HK-2 (cell line): ENCODE results near the gene CREB5.

ENCODE experiments used
- DNase-seq: peaks from one replicate; pipeline ENCODE4 v3.0.0-alpha.2; 2018; ENCODE audit not compliant: unreplicated experiment

The CREB5 gene

GRCh38 chr7:28684650-28685241 lies 272.4 kb downstream of the CREB5 start:
- no peak for DNase-seq

- DNase-seq = peak; percentile 38
Measured at GRCh38 chr7:28685242-28685643, 272.9 kb downstream of the CREB5 start.

- DNase-seq = peak; percentile 85
Measured at GRCh38 chr7:28685644-28686417, 273.5 kb downstream of the CREB5 start.

- peak; percentile 45 for DNase-seq
Measured at GRCh38 chr7:28686418-28686800, 274.1 kb downstream of the CREB5 start.

- DNase-seq = no peak
Measured at GRCh38 chr7:28687537-28687936, 275.2 kb downstream of the CREB5 start.

GRCh38 chr7:28688174-28688573 lies 275.9 kb downstream of the CREB5 start:
- no peak for DNase-seq

GRCh38 chr7:28688651-28689050 lies 276.3 kb downstream of the CREB5 start:
- DNase-seq = no peak

- DNase-seq = no peak
Measured at GRCh38 chr7:28695300-28696295, 283.3 kb downstream of the CREB5 start.

- no peak for DNase-seq
Measured at GRCh38 chr7:28697913-28698563, 285.7 kb downstream of the CREB5 start.

GRCh38 chr7:28698840-28699239 lies 286.5 kb downstream of the CREB5 start:
- no peak for DNase-seq

GRCh38 chr7:28700096-28700495 lies 287.8 kb downstream of the CREB5 start:
- no peak for DNase-seq

- DNase-seq = no peak
Measured at GRCh38 chr7:28700790-28701203, 288.5 kb downstream of the CREB5 start.

- no peak for DNase-seq
Measured at GRCh38 chr7:28701731-28702130, 289.4 kb downstream of the CREB5 start.

GRCh38 chr7:28702171-28702570 lies 289.9 kb downstream of the CREB5 start:
- no peak for DNase-seq

GRCh38 chr7:28703037-28703765 lies 290.9 kb downstream of the CREB5 start:
- DNase-seq = no peak

GRCh38 chr7:28704706-28705105 lies 292.4 kb downstream of the CREB5 start:
- no peak for DNase-seq

- no peak for DNase-seq
Measured at GRCh38 chr7:28705350-28705749, 293.0 kb downstream of the CREB5 start.

- DNase-seq = no peak
Measured at GRCh38 chr7:28706584-28706983, 294.3 kb downstream of the CREB5 start.

GRCh38 chr7:28707291-28707690 lies 295.0 kb downstream of the CREB5 start:
- no peak for DNase-seq

GRCh38 chr7:28708033-28708951 lies 296.0 kb downstream of the CREB5 start:
- no peak for DNase-seq
